HTERT RPE-1 (cell line): ENCODE data around the gene BIRC5.

ENCODE experiments used
- in situ Hi-C: fragments of 300-500 bp; cut with MboI; formaldehyde crosslinking; loops from 4 replicates; pipeline ENCODE4 v1.14.3; 2020; ENCODE audit warnings: low sequenced_read_pairs

Gene BIRC5

DNA sequence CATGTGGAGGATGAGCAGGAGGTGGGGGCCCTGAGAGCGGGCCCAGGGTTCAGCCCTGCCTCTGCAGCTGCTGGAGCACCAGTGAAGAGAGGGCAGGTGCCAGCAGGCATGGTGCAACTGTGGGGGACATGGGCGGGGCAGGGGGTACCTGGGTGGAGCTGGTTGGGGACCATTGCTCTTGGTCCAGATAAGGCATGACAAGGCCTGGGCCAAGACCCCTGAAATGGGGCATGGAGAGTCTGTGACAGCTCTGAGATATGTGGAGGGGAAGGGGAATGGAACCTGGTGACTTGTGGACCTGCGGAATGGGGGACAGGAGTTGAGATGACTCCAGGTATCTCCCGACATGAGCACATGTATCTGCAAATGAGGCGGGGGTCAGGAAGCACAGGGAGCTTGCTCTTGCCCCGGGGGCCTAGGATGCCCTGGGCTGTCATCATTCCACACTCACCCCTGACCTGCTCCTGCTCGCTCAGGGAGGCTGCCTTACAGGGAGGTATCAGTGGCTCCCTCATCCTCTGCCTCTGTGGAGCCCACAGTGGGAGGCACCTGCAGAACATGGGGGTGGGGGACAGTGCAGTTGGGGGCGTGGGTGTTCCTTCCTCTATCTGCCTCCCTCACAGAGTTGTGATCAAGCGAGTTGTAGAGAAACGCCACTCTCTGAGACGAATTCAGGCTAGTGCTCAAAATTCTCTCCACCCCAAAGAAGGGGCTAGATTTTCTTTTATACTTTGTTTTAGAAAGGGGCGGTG is 57.5 kb downstream of the BIRC5 start:
- in situ Hi-C loops, result no loop called here

DNA sequence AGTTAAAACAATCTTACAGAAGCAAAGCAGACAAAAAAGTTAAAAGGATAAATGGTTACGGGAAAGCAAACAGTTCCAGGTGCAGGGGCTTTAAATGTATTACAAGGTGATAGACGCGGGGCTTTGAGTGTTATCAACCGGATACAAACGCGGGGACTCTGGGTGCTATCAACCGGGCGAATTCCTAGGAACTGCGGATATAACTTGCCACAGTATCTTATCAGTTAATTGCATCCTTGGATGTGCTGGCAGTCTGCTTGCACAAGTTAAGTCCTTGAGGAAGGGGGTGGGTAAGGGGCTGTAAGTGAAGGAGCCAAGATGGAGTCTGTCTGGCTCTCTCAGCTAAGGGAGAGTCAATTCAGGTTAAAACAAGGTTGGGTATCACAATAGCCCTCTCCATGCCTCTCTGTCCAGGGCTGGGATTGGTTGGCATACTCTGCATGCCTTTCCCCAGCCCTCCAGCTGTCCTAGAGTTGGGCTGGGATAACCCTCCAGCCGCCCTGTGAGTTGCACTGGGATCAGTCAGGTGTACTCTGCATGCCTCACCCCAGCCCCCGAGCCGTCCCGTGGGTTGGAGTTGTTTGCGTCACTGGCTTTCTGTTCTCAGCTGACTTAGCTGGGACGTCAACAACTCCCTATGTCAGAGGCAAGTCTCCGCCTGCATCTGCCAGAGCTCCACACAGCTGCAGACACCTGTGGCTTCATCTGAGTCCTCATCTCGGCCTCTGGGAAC is 58.3 kb downstream of the BIRC5 start:
- in situ Hi-C loops, result no loop called here

DNA sequence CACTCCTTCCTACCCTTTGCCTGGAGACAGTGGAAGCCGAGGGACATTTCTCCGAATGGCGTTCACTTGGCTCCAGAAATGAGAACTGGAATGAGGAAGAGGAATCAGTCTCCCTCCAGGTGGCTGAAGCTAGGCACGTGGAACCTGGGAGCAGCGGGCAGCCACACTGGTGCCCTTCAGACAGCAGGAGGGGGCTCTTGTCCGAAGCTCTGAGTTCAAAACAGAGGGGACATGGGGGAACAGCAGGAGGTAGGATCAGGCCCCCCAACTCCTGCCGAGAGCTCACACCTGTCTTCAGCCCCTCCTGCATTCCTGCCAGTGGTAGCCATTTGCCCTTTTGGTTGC is 58.8 kb downstream of the BIRC5 start:
- in situ Hi-C loops, result no loop called here

DNA sequence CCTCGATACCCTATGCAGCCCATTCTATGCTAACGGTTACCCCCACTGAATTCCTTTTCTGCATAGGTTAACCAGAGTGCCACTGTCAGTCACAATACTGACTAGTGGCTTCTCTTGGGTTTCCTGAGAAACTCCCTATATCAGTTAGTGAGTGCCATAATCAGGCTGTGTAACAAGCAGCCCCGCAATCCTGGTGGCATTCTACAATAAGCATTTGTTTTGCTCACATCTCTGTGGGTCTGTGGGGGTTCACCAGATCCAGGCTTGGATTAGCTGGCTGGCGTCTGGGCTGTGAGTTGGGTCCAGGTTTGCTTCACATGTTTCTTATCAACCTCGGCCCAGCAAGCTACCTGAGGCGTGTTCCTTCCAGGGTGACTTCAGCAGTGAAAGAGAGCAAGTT is 59.8 kb downstream of the BIRC5 start:
- in situ Hi-C loops, result no loop called here
